Adrenal gland (tissue), 5 donors: ENCODE data around the gene NINJ1.

ENCODE experiments used
- CTCF ChIP-seq, 6 experiments: fragments of 450-650 bp in 4 of 6; fragments of 200-600 bp in 2 of 6; sonication (generic) in 1 of 6; IDR thresholded peaks; 1 replicate in 5 of 6; 2 replicates in 1 of 6; pipeline versions ENCODE4 v1.5.1 to v1.8.0; 2016 to 2021; ENCODE audit warnings: antibody characterized with exemption in 6 of 6, mild to moderate bottlenecking in 2 of 6, moderate library complexity in 1 of 6
- POLR2A ChIP-seq, 2 donors: fragments of 450-650 bp; IDR thresholded peaks; one replicate each; pipeline ENCODE4 v1.6.1; 2017; ENCODE audit warnings: antibody characterized with exemption in 2 of 2, mild to moderate bottlenecking in 2 of 2, moderate library complexity in 1 of 2
- donor health status: DM: no; HTN: no; CAD: no.

DNA sequence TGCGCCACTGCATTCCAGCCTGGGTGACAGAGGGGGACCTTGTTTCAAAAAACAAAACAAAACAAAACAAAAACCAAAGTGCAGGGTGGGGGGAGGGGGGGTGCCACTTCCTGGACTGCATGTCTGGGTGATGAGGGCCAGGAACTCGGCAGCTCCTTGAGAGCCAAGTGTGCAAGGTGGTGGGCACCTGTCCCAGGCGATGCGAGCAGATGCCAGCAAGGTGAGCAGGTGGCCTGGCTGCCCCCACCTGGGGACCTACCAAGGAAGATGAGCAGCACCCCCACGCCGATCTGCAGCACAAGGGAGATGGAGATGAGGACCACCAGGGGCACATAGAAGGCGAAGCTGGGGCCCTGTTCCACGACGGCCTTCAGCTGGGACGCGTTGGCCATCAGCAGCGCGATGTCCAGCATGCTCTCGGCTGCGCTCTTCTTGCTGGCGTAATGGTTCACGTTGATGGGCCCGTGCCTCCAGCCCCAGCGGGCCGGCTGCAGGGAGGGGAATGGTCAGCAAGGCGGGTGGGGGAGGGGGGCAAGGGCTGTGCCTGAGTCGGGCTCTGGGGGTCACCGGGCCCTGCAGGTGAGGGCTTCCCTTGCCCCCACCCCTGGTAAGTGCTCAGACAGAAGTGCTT, 7.8 kb downstream of the NINJ1 start:
- no peak for TF ChIP-seq CTCF (IDR thresholded peaks at IDR 0.05)
- TF ChIP-seq POLR2A (IDR thresholded peaks at IDR 0.05): no peak
